ENCODE results near the gene ABCG1.
A peak's percentile ranks its signal among the peaks of the same experiment; 100 is the strongest.
"Not testable (repeated sequence)": the region's sequence is repeated elsewhere in the genome, so short reads cannot be mapped to it uniquely, and the experiment has no call there.

Gene ABCG1

GRCh38 chr21:42176859-42177258, 42.1 kb upstream of the ABCG1 start:
- TF ChIP-seq CTCF (conservative IDR thresholded peaks at IDR 0.05) = no peak
- no peak overlapping the region for H3K27ac ChIP-seq

- no peak for TF ChIP-seq CTCF (conservative IDR thresholded peaks at IDR 0.05)
These were observed 39.6 kb upstream of the ABCG1 start for GRCh38 chr21:42179316-42179715.

GRCh38 chr21:42180001-42180400, 38.9 kb upstream of the ABCG1 start:
- H3K27ac ChIP-seq = not testable (repeated sequence)

More at GRCh38 chr21:42179316-42179715, 39.6 kb upstream of the ABCG1 start:
- H3K27ac ChIP-seq = no peak overlapping the region

GRCh38 chr21:42182713-42183371, 36.1 kb upstream of the ABCG1 start:
- H3K27ac ChIP-seq = no peak overlapping the region
- no peak for TF ChIP-seq CTCF (conservative IDR thresholded peaks at IDR 0.05)

- no peak overlapping the region for H3K27ac ChIP-seq
- TF ChIP-seq CTCF (conservative IDR thresholded peaks at IDR 0.05) = no peak
These were observed 35.3 kb upstream of the ABCG1 start for GRCh38 chr21:42183374-42184266.

GRCh38 chr21:42186591-42186990, 32.3 kb upstream of the ABCG1 start:
- H3K27ac ChIP-seq = peak overlapping the region; percentile 61

GRCh38 chr21:42187976-42188653, 30.8 kb upstream of the ABCG1 start:
- no peak overlapping the region for H3K27ac ChIP-seq

More at GRCh38 chr21:42186591-42186990, 32.3 kb upstream of the ABCG1 start:
- TF ChIP-seq CTCF (conservative IDR thresholded peaks at IDR 0.05) = no peak

More at GRCh38 chr21:42187976-42188653, 30.8 kb upstream of the ABCG1 start:
- TF ChIP-seq CTCF (conservative IDR thresholded peaks at IDR 0.05) = no peak

All from VCaP (cell line).